NCI-H1048 (cell line): ENCODE measurements around the gene ABTB1.
"Not testable (repeated sequence)": the region's sequence is repeated elsewhere in the genome, so short reads cannot be mapped to it uniquely, and the experiment has no call there.

Experiments
- DNase-seq: peaks from one replicate; lab custom pipeline; 2025; lab: John Stamatoyannopoulos, UW

The ABTB1 gene

GRCh38 chr3:127650236-127650635 is 22.5 kb upstream of the ABTB1 start:
- DNase-seq: no peak

GRCh38 chr3:127651516-127652172 is 21.1 kb upstream of the ABTB1 start:
- no peak for DNase-seq

DNA sequence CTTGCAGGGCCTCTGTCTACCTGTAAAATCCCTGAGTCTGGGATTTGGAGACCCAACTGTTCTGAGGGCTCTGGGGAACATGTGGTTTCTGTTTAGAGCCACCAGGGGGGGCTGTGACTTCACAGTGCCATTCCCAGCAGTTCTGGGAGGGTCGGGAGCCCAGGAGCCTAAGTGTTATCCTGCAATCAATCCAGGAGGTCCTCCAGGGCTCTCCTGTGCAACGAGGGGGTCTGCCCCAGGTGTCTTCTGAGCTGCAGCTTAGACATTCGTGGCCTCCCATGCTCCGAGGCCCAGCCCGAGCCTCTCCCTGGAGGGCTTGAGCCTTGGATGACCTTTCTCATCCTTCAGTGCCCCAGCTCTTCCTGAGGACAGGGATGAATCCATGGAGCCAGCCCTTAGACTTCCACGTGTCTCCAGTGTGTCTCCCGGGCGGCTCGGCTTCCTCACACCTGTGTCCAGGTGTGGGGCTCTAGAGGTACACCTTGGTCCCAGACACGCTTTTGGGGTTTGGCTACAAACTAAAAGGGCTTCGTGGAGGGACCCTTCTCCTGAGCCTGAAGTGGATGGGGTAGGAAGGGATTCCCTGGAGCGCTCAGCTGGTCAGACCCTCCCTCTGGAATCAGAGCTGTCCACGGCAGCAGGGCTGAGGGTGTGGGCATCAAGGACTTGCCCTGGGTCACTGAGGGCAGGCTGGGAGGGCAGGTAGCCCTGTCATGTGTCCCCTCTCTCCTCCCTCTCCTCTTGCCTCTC is 20.3 kb upstream of the ABTB1 start:
- DNase-seq: no peak

GRCh38 chr3:127654374-127654773 is 18.4 kb upstream of the ABTB1 start:
- DNase-seq: no peak

- DNase-seq: not testable (repeated sequence)
Measured at GRCh38 chr3:127654993-127655392, 17.8 kb upstream of the ABTB1 start.

- no peak for DNase-seq
Measured at GRCh38 chr3:127655641-127656040, 17.1 kb upstream of the ABTB1 start.

DNA sequence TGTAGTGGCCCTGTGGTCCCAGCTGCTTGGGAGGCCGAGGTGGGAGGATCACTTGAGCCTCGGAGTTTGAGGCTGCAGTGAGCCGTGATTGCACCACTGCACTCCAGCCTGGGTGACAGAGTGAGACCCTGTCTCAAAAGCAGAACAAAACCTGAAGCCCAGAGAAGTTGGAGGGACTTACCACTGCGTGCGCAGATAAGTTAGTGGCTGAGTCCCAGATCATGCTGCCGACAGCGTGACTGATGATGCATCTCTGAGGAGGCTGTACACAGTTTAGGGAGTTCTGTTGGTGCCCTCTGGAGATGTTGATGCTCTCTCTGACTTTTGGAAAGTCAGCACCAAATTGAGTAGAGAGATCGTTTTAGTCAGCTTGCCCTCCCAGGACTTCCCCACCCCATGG is 15.8 kb upstream of the ABTB1 start:
- no peak for DNase-seq

DNA sequence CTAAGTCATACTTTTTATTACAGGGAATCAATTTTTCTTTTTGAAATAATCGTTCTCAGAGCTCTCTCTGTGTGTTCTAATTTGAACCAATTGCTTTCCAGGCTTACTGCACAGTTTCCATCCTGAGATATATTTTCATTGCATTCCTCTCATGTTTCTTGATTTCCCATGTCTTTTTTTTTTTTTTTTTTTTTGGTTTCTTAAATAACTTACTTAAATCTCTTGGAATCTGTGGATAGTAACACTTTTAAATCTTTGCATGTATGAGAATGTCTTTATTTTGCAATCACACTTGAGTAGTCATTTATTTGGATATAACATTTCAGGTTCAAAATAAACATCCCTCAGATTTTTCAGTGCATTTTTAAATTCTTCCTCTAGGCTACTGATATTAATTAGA is 14.5 kb upstream of the ABTB1 start:
- no peak for DNase-seq

DNA sequence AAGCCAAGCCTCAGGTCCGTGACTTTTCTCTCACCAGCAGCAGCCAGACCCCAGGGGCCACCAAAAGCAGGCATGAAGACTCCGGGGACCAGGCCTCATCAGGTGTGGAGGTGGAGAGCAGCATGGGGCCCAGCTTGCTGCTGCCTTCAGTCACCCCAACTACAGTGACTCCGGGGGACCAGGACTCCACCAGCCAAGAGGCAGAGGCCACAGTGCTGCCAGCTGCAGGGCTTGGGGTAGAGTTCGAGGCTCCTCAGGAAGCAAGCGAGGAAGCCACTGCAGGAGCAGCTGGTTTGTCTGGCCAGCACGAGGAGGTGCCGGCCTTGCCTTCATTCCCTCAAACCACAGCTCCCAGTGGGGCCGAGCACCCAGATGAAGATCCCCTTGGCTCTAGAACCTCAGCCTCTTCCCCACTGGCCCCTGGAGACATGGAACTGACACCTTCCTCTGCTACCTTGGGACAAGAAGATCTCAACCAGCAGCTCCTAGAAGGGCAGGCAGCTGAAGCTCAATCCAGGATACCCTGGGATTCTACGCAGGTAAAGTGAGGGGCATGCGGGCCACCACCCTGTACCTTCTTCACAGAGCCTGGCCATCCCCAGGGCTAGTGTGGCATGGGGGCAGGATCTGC is 12.0 kb upstream of the ABTB1 start:
- DNase-seq: no peak

GRCh38 chr3:127661600-127661999 is 11.2 kb upstream of the ABTB1 start:
- DNase-seq: no peak

DNA sequence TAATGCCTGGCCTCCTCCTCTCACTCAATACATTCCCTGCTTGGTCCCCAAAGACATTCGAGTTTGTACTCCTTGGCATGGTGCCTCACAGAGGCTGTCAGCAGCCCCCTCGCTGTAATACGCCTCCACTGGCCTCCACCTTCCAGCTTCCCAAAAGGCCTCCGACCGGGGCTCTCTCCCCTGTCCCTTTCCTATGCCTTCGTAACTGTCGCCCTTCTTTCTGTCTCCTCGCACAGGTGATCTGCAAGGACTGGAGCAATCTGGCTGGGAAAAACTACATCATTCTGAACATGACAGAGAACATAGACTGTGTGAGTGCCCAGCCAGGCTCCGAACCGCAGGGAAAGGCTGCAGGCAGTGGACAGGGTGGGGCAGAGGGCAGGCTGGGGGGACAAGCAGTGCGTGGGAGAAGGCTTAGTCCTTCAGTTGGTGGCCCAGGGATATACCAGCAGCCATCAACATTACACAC is 10.7 kb upstream of the ABTB1 start:
- DNase-seq: no peak

DNA sequence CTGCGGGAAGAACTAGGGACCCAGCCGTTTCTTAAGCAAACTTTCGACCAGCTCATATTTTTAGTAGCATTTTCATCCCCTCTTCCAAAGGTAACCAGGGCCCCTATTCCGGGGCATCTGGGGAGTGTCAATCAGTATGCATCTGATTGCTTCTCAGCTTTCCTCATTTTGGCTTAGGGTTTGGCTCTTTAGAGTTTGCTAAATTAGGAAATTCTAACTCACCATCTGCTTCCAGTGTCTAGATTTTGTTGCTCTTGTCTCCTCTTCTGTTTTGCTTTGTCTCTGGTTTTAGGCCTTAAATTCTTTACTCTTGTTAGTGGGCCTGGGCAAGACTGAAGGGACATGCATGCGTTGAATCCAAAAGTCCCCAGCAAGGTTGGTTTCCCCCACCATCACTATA is 9.6 kb upstream of the ABTB1 start:
- no peak for DNase-seq

DNA sequence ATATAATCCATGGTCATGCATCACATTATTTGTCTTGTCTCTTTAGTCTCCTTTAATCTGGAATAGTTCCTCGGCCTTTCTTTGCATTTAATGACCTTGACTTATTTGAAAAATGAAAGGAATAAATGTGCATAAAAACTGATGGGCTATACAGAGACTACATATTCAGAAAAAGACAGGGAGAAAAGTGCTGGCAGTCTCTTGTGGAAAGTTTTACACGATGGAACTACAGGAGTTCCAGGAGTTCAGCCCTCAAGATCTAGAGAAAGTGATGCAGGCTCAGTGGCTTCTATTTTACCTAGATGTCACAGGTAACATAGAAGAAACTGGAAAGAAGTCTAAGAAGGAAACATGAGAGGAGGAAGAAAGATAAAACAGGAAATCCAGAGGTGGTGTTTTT is 7.6 kb upstream of the ABTB1 start:
- DNase-seq: no peak

GRCh38 chr3:127665586-127665985 is 7.2 kb upstream of the ABTB1 start:
- DNase-seq: no peak

DNA sequence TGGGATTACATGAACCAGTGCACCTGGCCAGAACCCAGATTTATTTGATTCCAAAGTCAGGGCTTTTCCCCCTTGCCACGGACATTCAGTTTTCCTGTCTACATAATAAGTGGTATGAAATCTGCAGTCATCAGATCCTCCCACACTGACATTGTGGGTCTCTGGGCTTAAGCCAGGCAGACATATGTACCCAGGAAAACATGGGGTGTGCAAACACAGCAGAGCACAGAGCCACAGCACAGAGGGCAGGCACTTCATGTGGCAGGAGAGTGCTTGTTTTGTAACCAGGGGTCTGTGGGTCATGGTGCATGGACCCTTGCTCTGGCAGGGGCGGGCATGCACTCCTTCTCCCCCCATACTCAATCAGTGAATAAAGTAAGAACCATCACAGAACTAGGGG is 6.1 kb upstream of the ABTB1 start:
- DNase-seq: no peak

GRCh38 chr3:127667119-127667681 is 5.6 kb upstream of the ABTB1 start:
- no peak for DNase-seq

DNA sequence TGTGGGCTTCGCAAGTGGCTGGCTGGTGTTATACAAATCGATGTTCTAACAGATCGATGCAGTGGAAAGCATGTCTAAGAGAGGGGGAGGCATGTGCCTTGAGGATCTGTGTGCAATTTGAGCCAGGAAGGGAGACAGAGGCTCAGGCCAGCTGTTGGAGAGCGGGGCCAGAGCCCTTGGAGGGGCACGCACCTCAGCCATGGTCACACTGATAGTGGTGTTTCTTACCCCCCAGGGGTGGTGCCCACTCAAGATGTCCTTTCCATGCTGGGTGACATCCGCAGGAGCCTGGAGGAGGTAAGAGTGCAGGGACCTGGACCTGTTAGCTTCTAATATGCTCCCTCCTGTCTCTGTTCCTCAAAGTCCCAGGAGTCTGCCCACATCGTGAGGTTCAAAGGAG is 3.8 kb upstream of the ABTB1 start:
- DNase-seq: no peak

DNA sequence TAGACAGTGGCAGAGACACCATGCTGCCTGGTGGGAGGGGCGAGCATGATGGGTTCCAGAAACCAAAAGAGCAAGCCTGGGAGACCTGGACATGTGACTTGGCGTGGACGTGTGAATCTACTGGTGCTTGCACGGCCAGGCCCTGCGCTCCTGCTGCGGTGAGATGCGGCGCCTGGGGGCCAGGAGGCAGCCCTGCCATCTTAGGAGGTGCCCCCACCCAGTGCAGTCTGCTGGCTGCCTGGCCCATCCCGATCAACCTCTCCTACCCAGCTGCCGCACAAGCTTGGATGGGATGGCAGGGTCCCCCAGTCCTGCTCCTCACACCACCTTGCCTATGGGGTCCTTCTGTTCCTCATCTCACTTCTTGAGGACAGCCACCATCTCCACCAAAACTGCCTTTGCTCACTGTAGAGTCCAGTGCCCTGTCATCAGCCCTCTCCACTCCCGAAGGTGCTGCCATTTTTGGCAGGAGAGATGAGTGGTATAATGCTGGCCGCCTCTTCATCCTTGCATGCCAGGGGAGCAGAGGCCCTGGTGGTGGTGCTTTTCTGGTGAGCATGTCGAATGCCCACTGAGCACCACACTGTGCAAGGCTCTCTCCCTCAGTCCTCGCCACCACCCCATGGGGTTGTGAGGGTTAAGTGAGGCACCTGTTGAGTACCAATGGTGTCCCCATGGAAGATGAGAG is 3.1 kb upstream of the ABTB1 start:
- no peak for DNase-seq

DNA sequence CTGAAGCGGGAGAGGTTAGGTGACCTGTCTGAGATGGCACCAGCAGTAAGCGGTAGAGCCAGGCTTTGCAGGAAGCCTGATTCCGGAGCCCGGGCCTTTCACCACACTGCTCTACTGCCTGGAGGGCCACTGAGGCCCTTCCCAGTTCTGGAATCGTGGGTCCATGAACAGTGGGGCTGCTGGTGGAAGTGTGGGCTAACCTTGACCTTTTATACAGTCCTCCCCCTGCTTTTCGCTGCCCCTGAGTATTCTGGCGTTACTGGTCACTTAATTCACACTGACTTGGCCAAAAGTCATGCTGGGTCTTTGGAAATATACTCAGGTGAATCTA is 2.6 kb upstream of the ABTB1 start:
- DNase-seq: no peak

DNA sequence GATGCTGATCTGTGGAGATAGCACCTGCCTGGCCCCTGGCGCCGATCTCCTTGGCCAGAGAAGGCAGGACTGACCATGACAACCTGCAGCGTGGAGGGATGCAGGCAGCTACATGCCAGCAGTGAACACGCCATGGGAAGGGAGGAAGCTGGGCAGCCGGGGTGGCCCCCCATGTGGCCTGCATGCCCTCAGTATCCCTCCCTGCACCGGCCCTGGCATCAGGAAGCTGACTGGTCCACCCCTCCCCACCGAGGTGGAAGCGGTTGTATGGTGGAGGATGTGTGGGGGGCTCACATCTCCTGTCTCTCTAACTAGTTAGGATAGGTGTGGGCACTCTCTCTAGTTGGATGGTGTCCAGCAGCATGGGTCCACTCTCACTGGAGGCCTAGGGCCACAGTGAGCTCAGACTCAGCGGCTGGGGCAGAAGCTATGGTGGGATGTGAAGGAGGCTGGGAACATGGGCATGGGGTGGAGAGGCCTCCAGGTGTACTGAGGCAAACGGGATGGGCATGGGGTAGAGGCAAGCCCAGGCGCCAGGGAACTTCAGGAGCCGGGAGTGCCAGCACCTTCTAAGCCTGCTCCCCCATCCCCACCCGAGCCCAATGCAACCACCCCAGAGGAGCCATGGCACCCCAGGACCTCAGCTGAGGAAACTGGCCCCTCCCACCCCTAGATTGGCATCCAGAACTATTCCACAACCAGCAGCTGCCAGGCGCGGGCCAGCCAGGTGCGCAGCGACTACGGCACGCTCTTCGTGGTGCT is 1.8 kb upstream of the ABTB1 start:
- DNase-seq: no peak

DNA sequence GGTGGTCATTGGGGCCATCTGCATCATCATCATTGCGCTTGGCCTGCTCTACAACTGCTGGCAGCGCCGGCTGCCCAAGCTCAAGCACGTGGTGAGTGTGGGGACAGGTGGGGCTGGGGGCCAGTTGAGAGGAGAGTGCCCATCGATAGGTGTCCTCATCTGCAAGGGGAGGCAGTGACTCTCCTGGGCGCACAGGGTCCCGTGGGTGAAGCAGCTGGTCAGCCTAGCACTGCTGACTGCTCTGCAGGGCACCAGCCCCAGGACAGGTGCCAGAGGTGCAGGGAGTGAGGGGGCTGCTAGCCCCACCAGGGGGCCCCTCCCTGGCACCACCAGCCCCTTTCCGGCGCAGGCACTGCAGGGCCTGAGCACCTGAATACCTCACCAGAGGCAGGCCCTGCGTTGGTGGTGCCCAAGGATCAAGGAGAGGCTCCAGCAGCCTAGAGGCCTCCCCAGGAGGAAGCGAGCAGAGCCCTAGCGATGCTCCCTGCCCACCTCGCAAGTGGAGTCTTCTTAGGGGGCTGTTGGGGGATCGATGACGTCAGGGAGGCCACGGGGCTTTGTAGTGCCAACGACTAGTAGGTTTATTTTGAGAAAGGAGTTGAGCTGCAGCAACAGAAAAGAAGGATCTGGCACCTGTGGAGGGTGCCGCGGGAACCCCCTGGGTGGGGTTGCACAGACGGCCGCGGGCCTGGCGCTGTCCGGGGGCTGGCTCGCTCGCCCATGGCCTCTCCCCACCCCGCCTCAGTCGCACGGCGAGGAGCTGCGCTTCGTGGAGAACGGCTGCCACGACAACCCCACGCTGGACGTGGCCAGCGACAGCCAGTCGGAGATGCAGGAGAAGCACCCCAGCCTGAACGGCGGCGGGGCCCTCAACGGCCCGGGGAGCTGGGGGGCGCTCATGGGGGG is 976 bp upstream of the ABTB1 start:
- no peak for DNase-seq
